Bronchial epithelial cell (primary cell): ENCODE data around the gene LTB. TPM values are rescaled to one million over a fixed set of nuclear protein-coding genes. Genes with fewer than 3 reads are reported as not detected.

Experiments used
- DNase-seq: peaks from one replicate; pipeline ENCODE4 v3.0.0-alpha.2; 2010; ENCODE audit warnings: low read depth
- FAIRE-seq: peaks from 2 replicates; lab custom pipeline; 2011; peaks lifted over from hg19 to GRCh38; lab: Jason Lieb, UNC
- H3K27me3 ChIP-seq: 2 replicates; pipeline ENCODE4 v1.5.1; 2011; ENCODE audit warnings: low read length; ENCODE audit not compliant: control insufficient read depth, insufficient read depth
- H3K36me3 ChIP-seq: 2 replicates; pipeline ENCODE4 v1.5.1; 2011; ENCODE audit warnings: low read length; ENCODE audit not compliant: control insufficient read depth, insufficient read depth
- H3K4me3 ChIP-seq: 2 replicates; pipeline ENCODE4 v1.5.1; 2011; ENCODE audit warnings: mild to moderate bottlenecking, low read depth, low read length, control low read depth
- total RNA-seq: library from RNA; depleted of rRNA; stranded (reverse); fragments of >200 nt; gene quantifications from 2 replicates; pipeline ENCODE4 v1.2.1, GENCODE V29; 2014
- TF ChIP-seq, protein P1 (sequence below): IDR thresholded peaks from 2 replicates; pipeline ENCODE4 v1.5.1; 2011; ENCODE audit warnings: mild to moderate bottlenecking, moderate library complexity, low read length, control low read depth, inconsistent platforms; ENCODE audit not compliant: insufficient read depth, severe bottlenecking

The LTB gene
- total RNA-seq, 1 donor from 2014 or later = not detected

DNA sequence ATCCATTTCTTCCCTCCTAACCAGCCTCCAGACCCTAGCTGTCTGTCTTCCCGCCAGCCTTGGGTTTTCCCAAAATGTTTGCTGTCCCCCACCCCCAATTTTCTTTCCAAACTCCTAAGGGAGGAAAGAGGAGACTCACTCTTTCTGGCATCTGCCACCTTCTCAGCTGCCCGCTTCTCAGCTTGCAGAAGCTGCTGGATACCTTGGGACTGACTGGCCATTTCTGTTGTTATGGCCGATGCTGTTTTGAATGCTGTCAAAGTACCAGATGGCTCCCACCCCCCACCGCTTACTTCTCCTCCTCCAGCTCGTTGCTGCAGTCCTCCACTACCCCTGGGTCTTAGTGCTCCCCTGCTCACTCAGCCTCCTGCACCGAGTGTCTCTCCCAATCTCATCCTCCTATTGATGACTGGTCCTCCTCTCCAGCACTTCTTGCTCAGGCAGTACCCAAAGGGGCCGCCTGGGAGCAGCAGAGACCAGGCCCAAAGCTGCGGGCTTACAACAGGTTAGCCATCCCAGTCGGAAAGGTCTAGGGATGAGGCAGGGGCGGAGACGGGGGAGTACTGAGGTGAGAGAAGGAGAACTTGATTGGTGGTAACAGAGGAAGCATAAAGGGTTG, 35.8 kb downstream of the LTB start, which contains the start of gene ATP6V1G2:
TSS of gene ATP6V1G2 (minus strand) at position 270 of the 619 bp plus-strand sequence. CDS start at position 221, 49 bp downstream.
- H3K27me3 ChIP-seq = no peaks in the 10 kb centered on the region
- FAIRE-seq = no peak
- H3K4me3 ChIP-seq = peak within 1 kb of the TSS; percentile 35

DNA sequence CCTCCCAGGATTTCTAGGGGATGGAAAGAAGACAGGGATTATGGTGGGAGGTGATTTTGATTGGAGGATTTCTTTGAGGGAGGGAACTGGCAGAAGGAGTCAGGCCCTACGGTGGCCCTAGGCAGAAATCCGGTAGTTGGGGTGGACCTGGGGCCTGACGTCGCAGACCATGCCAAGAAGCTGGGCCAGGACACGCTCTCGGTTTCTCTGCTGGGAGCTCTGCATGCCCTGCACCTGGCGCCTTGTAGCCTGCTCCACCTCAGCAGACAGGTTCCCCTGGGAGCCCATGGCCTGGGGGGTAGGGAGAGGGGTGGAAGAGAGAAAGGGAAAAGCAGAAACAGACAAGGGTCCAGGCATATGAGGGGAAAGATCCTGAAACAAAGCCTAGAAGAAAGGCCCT, 36.9 kb downstream of the LTB start:
- TF ChIP-seq, protein P1, sequence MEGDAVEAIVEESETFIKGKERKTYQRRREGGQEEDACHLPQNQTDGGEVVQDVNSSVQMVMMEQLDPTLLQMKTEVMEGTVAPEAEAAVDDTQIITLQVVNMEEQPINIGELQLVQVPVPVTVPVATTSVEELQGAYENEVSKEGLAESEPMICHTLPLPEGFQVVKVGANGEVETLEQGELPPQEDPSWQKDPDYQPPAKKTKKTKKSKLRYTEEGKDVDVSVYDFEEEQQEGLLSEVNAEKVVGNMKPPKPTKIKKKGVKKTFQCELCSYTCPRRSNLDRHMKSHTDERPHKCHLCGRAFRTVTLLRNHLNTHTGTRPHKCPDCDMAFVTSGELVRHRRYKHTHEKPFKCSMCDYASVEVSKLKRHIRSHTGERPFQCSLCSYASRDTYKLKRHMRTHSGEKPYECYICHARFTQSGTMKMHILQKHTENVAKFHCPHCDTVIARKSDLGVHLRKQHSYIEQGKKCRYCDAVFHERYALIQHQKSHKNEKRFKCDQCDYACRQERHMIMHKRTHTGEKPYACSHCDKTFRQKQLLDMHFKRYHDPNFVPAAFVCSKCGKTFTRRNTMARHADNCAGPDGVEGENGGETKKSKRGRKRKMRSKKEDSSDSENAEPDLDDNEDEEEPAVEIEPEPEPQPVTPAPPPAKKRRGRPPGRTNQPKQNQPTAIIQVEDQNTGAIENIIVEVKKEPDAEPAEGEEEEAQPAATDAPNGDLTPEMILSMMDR = no peak
- DNase-seq = no peak
- Histone ChIP-seq H3K27me3 (no peaks in the 10 kb centered on the region), H3K36me3 (peaks cover 4% of the 10 kb centered on the region), H3K4me3 (no peak overlapping the region)
- no peak for FAIRE-seq

More for the DNA sequence above, 35.8 kb downstream of the LTB start, which contains the start of gene ATP6V1G2:
- peaks cover 4% of the 10 kb centered on the region for H3K36me3 ChIP-seq
- DNase-seq = peak; percentile 91
- TF ChIP-seq, protein P1 = peak; percentile 95

DNA sequence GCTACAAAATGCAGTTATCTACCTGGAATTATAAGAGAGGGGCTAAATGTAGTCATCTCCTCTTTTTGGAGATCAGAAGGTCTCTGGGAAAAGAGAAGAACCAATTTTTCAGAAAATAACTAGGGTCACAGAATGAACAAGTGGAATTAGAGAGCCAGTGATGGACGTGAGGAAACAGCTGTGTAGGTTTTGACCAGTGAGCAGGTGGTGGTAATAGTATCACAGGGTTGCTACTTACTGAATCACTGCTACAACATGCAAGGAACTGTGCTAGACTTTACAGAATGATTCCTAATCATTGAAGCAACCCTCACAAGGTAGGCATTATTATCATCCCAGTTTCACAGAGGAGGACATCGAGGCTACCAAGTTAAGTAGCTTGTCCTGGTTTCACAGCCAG, 37.5 kb downstream of the LTB start:
- DNase-seq (no peak), FAIRE-seq (no peak)
- TF ChIP-seq, protein P1 = no peak
- Histone ChIP-seq H3K4me3 (no peak overlapping the region), H3K27me3 (no peaks in the 10 kb centered on the region), H3K36me3 (peaks cover 7% of the 10 kb centered on the region)

DNA sequence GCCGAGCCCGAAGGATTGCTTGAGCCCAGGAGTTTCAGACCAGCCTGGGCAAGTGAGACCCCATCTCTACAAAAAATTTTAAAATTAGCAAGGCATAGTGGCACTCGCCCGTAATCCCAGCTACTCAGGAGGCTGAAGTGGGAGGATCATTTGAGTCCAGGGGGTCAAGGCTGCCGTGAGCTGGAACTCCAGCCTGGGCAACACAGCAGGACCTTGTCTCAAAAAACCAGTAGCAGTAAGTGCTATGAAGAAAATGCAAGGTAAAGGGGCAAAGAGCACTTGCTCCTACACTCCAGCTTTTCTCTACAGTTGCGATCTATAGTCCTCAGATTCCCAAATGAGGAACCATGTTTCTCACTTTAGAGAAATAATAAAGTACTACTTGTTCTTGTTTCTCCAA, 38.6 kb downstream of the LTB start:
- TF ChIP-seq, protein P1 = no peak
- DNase-seq = no peak
- Histone ChIP-seq H3K27me3 (no peaks in the 10 kb centered on the region), H3K4me3 (no peak overlapping the region), H3K36me3 (peaks cover 8% of the 10 kb centered on the region)
- no peak for FAIRE-seq

DNA sequence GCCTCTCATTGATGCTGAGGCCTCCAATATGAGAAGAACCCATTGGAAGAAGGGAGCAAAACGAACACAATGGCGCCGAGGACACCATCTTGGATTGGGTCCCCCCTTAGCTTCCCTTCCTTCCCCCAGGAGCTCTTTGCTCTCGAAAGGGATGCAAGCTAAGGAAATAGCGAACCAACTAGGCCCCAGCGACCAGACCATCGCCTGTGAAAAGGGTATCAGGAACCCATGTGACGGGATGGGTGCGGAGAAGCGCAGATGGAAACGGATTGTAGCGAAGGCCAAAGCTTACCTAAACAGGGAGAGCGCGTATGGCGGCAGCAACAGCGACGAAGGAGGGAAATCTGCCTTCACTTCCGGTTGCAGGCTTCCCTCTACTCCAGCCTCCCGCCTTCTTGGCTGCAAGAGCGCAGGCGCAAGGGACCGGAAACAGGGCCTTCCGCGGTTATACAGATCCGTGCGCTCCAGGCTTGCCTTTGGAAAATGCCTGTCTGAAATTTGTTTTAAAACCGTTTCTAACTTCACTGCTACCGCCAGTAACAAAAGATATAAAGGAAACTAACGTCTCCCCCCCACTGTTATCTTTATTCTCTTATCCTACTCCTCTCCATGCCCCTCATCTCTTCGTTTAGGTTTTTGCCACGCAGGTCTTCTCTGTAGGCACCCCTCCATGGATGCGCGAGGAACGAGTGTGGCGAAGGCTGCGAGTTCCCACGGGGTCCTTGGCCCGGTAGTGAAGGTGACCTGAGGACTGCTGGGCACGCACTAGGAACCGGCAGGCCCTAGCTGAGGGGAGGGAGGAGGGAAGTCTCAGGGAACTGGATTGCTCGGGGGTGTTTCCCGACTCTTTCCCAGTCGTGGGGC, 40.3 kb downstream of the LTB start, which contains the start of gene DDX39B:
TSS of gene DDX39B (minus strand) at position 346 of the 864 bp plus-strand sequence. CDS start 1,471 bp downstream, outside the sequence.
- FAIRE-seq = no peak
- Histone ChIP-seq H3K4me3 (peak within 1 kb of the TSS; percentile 56), H3K27me3 (no peaks in the 10 kb centered on the region), H3K36me3 (peaks cover 8% of the 10 kb centered on the region)
- peak; percentile 91 for DNase-seq
- TF ChIP-seq, protein P1 = no peak
